SK-N-MC (cell line): ENCODE data around the gene SEZ6.

ENCODE experiments used
- EZH2 ChIP-seq: fragments of 200-600 bp; sonication (generic); IDR thresholded peaks from one replicate; pipeline ENCODE4 v1.6.1; 2017; ENCODE audit warnings: antibody characterized with exemption
- FOXP2 ChIP-seq: optimal IDR thresholded peaks from 2 replicates; pipeline ENCODE3; 2011; ENCODE audit warnings: mild to moderate bottlenecking, moderate library complexity; ENCODE audit not compliant: insufficient read depth; ENCODE audit errors: extremely low read length, control extremely low read depth
- POLR2AphosphoS5 ChIP-seq: IDR thresholded peaks from 2 replicates; pipeline ENCODE4 v1.6.1; 2012; ENCODE audit warnings: mild to moderate bottlenecking, low read depth, low read length, borderline replicate concordance

DNA sequence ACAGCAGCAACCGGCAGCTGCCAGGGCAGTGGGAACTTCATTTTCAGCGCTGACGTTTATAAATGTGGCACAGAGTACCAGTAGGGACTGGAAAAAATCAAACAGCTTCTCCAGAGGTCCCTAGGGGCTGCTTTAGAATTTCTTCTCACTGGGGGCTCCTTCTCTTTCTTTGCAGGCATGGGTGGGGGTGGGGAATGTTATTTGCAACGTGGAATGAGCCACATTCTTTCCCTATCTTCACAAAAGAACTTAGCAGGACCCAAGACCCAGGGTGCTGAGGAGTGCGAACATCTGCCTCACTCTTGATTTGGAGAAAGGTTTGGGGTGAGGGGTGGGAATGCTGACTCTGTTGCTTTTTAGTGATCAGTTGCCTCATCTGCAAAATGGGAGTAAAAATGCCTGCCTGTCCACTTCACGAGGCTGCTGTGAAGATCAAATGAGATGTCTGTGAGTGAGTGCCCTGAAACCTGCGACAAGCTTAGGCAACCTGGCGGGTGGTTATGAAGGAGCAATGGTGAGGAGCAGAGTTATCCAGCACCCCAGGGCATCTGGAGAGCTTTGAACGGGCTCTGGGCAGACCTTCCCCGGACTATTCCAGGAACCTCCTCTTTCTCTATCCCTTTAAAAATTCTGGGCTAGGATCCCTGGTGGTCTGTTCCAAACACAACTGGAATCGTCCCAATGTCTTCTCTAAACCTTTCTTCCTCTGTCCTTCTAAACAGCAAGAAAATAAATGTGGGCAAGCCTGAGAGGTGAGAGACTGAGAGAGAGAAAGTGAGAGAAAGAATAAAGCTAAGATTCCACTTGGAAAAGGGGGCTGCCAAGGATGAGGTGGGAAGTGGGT is 26.4 kb upstream of the SEZ6 start:
- TF ChIP-seq FOXP2 (no peak), POLR2AphosphoS5 (no peak), EZH2 (no peak)
